HepG2 (cell line): ENCODE measurements around the gene TRAF3. TPM values are rescaled to one million over a fixed set of nuclear protein-coding genes. Genes with fewer than 3 reads are reported as not detected.

Experiments used
- ATAC-seq: fragments of 200-7000 bp; cut with Tn5 transposase; 3 replicates; pipeline ENCODE4 v1.9.1; 2020; ENCODE audit warnings: mild to moderate bottlenecking, moderate library complexity
- BruUV-seq: library from RNA; stranded (reverse); fragments of 400-500 nt; replicated peaks from 2 replicates; lab custom pipeline; 2021; lab: Mats Ljungman, UMichigan
- CTCF ChIA-PET: fragments of 300-600 bp; formaldehyde crosslinking; extraction: SDS; loops from one replicate; lab custom pipeline; 2021; ENCODE audit warnings: low total read pairs, inconsistent platforms, low intra/inter-chr PET ratio; lab: Yijun Ruan, JAX
- POLR2A ChIA-PET: fragments of 350-600 bp; sonication (Branson Sonifier 250); formaldehyde crosslinking; loops from one replicate; lab custom pipeline; 2020; ENCODE audit warnings: antibody characterized with exemption, inconsistent platforms; lab: Yijun Ruan, JAX
- DNase-seq: peaks from one replicate; pipeline ENCODE4 v3.0.0-alpha.2; 2015; ENCODE audit warnings: low spot score
- FAIRE-seq: peaks from 3 replicates; lab custom pipeline; 2011; peaks lifted over from hg19 to GRCh38; lab: Jason Lieb, UNC
- H2AFZ ChIP-seq: one replicate; pipeline ENCODE4 v1.6.1; 2011; ENCODE audit warnings: low read length, inconsistent platforms
- H3K27ac ChIP-seq: fragments of 300-600 bp; 3 replicates; pipeline ENCODE4 v1.8.0; 2011; ENCODE audit warnings: mixed run types, mild to moderate bottlenecking, mixed read lengths, low read length, inconsistent platforms; ENCODE audit not compliant: insufficient read depth; ENCODE audit errors: extremely low read length
- H3K27me3 ChIP-seq, 2 experiments: fragments of 200-600 bp in 1 of 2; 2 replicates in 1 of 2; 3 replicates in 1 of 2; pipeline versions ENCODE4 v1.6.0 to v1.8.0; 2011; ENCODE audit warnings: low read length in 2 of 2, mild to moderate bottlenecking in 2 of 2, moderate library complexity in 2 of 2, inconsistent platforms in 1 of 2; ENCODE audit not compliant: insufficient read depth in 2 of 2, control insufficient read depth in 1 of 2
- H3K36me3 ChIP-seq, 2 experiments: fragments of 200-600 bp in 1 of 2; replicated peaks in 1 of 2; 2 replicates in 1 of 2; 3 replicates in 1 of 2; pipeline versions ENCODE4 v1.5.1 to v1.8.0; 2011; ENCODE audit warnings: low read length in 2 of 2, inconsistent platforms in 1 of 2; ENCODE audit not compliant: insufficient read depth in 2 of 2, control insufficient read depth in 1 of 2
- H3K4me1 ChIP-seq: 2 replicates; pipeline ENCODE4 v1.5.1; 2012; ENCODE audit warnings: low read length, inconsistent platforms; ENCODE audit not compliant: insufficient read depth
- H3K4me2 ChIP-seq: 2 replicates; pipeline ENCODE4 v1.6.0; 2011; ENCODE audit warnings: low read depth, low read length, inconsistent platforms
- H3K4me3 ChIP-seq, 3 experiments: fragments of 200-600 bp in 1 of 3; sonication (generic), shearing (Covaris generic) in 1 of 3; replicated peaks in 1 of 3; 2 replicates each; pipeline ENCODE4 v1.5.1; 2011 to 2016; ENCODE audit warnings: low read length in 3 of 3, inconsistent platforms in 2 of 3, low read depth in 2 of 3, mild to moderate bottlenecking in 2 of 3, control low read depth in 1 of 3, mixed read lengths in 1 of 3; ENCODE audit not compliant: insufficient read depth in 1 of 3
- H3K79me2 ChIP-seq: one replicate; pipeline ENCODE4 v1.6.1; 2011; ENCODE audit warnings: low read length, inconsistent platforms; ENCODE audit not compliant: insufficient read depth
- H3K9ac ChIP-seq: 2 replicates; pipeline ENCODE4 v1.6.0; 2011; ENCODE audit warnings: mild to moderate bottlenecking, low read depth, low read length, inconsistent platforms; ENCODE audit not compliant: insufficient read depth
- H3K9me3 ChIP-seq: 2 replicates; pipeline ENCODE4 v1.5.1; 2012; ENCODE audit warnings: mild to moderate bottlenecking, low read length
- H4K20me1 ChIP-seq: 2 replicates; pipeline ENCODE4 v1.6.0; 2011; ENCODE audit warnings: inconsistent platforms, mild to moderate bottlenecking, low read length, moderate library complexity; ENCODE audit not compliant: insufficient read depth
- CHD4 ChIP-seq: fragments of 200-600 bp; sonication (generic); IDR thresholded peaks from 2 replicates; pipeline ENCODE4 v1.7.0; 2017; ENCODE audit warnings: mild to moderate bottlenecking, low read length, borderline replicate concordance
- HMG20B ChIP-seq: conservative IDR thresholded peaks from 2 replicates; pipeline ENCODE4 v1.6.1; 2016; ENCODE audit warnings: missing genetic modification reagents, missing compliant biosample characterization
- HNF4G ChIP-seq, 2 experiments: sonication (generic) in 1 of 2; formaldehyde crosslinking in 1 of 2; IDR thresholded peaks; 2 replicates each; pipeline versions ENCODE4 v1.4.0 to v1.6.1; 2011 to 2020; ENCODE audit warnings: borderline replicate concordance in 2 of 2, low read depth in 2 of 2, mild to moderate bottlenecking in 2 of 2, low read length in 1 of 2, missing genetic modification reagents in 1 of 2, moderate library complexity in 1 of 2
- JARID2 ChIP-seq: sonication (generic); formaldehyde crosslinking; IDR thresholded peaks from 2 replicates; pipeline ENCODE4 v1.8.1; 2023; ENCODE audit warnings: missing genetic modification reagents, inconsistent platforms; ENCODE audit not compliant: insufficient replicate concordance
- PATZ1 ChIP-seq: sonication (generic); formaldehyde crosslinking; IDR thresholded peaks from 2 replicates; pipeline ENCODE4 v1.4.0; 2020; ENCODE audit warnings: missing genetic modification reagents
- SALL1 ChIP-seq: sonication (generic); formaldehyde crosslinking; IDR thresholded peaks from 2 replicates; pipeline ENCODE4 v1.8.0; 2022; ENCODE audit warnings: mild to moderate bottlenecking, missing genetic modification reagents
- ZBTB7A ChIP-seq: sonication (generic); formaldehyde crosslinking; IDR thresholded peaks from 2 replicates; pipeline ENCODE4 v1.8.0; 2022; ENCODE audit warnings: mild to moderate bottlenecking, missing genetic modification reagents
- ZFYVE20 ChIP-seq: sonication (generic); formaldehyde crosslinking; IDR thresholded peaks from 2 replicates; pipeline ENCODE4 v1.8.0; 2023; ENCODE audit warnings: low read depth, mild to moderate bottlenecking, moderate library complexity, missing genetic modification reagents, borderline replicate concordance
- ZNF7 ChIP-seq: IDR thresholded peaks from 2 replicates; pipeline ENCODE4 v1.6.1; 2016; ENCODE audit warnings: missing biosample characterization, missing genetic modification reagents
- WGBS: methylation state at CpG from one replicate; pipeline ENCODE4 v1.1.6; 2017; ENCODE audit warnings: low lambda C conversion rate; 5-methylcytosine and 5-hydroxymethylcytosine counted together
- in situ Hi-C: cut with HindIII; loops from 2 replicates; pipeline ENCODE4 v1.10.0; 2017; ENCODE audit warnings: low pct_unique_long_range_greater_than_20kb; ENCODE audit not compliant: extremely low pct_ligation_motif_present
- intact Hi-C: fragments of 100-400 bp; cut with micrococcal nuclease; formaldehyde crosslinking; loops from one replicate; pipeline ENCODE4 v1.10.0; 2022; ENCODE audit not compliant: unreplicated experiment
- polyA plus RNA-seq, 8 experiments: library from polyadenylated mRNA; depleted of rRNA in 3 of 8; stranded (reverse) in 7 of 8; unstranded in 1 of 8; fragments of >200 nt; fragmentation: Illumina TruSeq in 4 of 8; extraction: Trizol in 4 of 8; gene quantifications; 2 replicates each; pipeline versions ENCODE4 v1.2.1 to v1.2.3, GENCODE V29; 2011 to 2016; ENCODE audit warnings: low read depth in 4 of 8, missing spikeins in 1 of 8, mixed read lengths in 1 of 8; ENCODE audit not compliant: insufficient read depth in 1 of 8
- total RNA-seq, 5 experiments: library from RNA; depleted of rRNA; stranded (reverse); fragments of >200 nt; fragmentation: Illumina TruSeq; extraction: Trizol; gene quantifications; 2 replicates each; pipeline ENCODE4 v1.2.3, GENCODE V29; 2016; ENCODE audit warnings: low read depth in 1 of 5

Gene TRAF3
- total and polyA plus RNA-seq, 2 of the 13 experiments (the other 11 are each of a cell fraction or from before 2014, with no cell fraction given) = 6.9 to 12.2 TPM

- Histone ChIP-seq H2AFZ (no peak overlapping the region), H3K27ac (no peak overlapping the region), H3K4me2 (no peak overlapping the region), H4K20me1 (no peaks in the 10 kb centered on the region), H3K4me3 (no peak overlapping the region), H3K4me1 (peaks cover 17% of the 10 kb centered on the region), H3K36me3 (peaks cover 5 to 8% of the 10 kb centered on the region in 2 experiments; a peak in 3 of 5 replicates), H3K9ac (no peak overlapping the region), H3K9me3 (no peaks in the 10 kb centered on the region), H3K27me3 (no peaks in the 10 kb centered on the region), H3K79me2 (no peaks in the 10 kb centered on the region)
- no peak for DNase-seq
- WGBS = 96% methylated on average over 8 of the region's 8 CpGs
- ChIA-PET POLR2A (no interaction called here), CTCF (no interaction called here)
- in situ Hi-C loops (no loop called here), intact Hi-C loops (no loop called here)
- no TSS peak for BruUV-seq
- no peak for TF ChIP-seq HNF4G (IDR thresholded peaks at IDR 0.05; ENCODE audit: borderline replicate concordance, low read depth, low read length)
- no peak for TF ChIP-seq HNF4G (CRISPR knock-in tag; IDR thresholded peaks at IDR 0.05; ENCODE audit: borderline replicate concordance, low read depth)
- TF ChIP-seq ZNF7 (CRISPR knock-in tag) = no peak
- TF ChIP-seq PATZ1 = no peak
- no peak for ATAC-seq
- no peak for FAIRE-seq
These were observed 115.4 kb downstream of the TRAF3 start for GRCh38 chr14:102892651-102893050.

GRCh38 chr14:102893452-102893851, 116.2 kb downstream of the TRAF3 start:
- H3K9ac ChIP-seq = no peak overlapping the region
- POLR2A ChIA-PET = no interaction called here
- in situ Hi-C loops = no loop called here
- H3K36me3 ChIP-seq = peaks cover 3 to 11% of the 10 kb centered on the region in 2 experiments; a peak in 4 of 5 replicates
- peaks cover 19% of the 10 kb centered on the region for H3K4me1 ChIP-seq
- WGBS = 82% methylated on average over 9 of the region's 9 CpGs
- no peaks in the 10 kb centered on the region for H3K79me2 ChIP-seq
- ATAC-seq (no peak; the same call in 2 of the 3 replicates), DNase-seq (no peak), FAIRE-seq (no peak)
- BruUV-seq = no TSS peak
- TF ChIP-seq CHD4 = no peak
- TF ChIP-seq HMG20B (CRISPR knock-in tag) = no peak
- peak; percentile 17; the same call in 1 of the 2 replicates for TF ChIP-seq SALL1
- no peak for TF ChIP-seq ZFYVE20
- no peak for TF ChIP-seq JARID2 (CRISPR knock-in tag)
- TF ChIP-seq ZBTB7A (CRISPR knock-in tag) = no peak
- intact Hi-C loops = no loop called here
- H3K4me3 ChIP-seq = no peak overlapping the region
- no peak overlapping the region for H3K4me2 ChIP-seq
- H3K27ac ChIP-seq = peak overlapping the region; percentile 33
- CTCF ChIA-PET = no interaction called here
- no peak overlapping the region for H2AFZ ChIP-seq
- no peaks in the 10 kb centered on the region for H3K9me3 ChIP-seq
- no peaks in the 10 kb centered on the region for H4K20me1 ChIP-seq
- H3K27me3 ChIP-seq = no peaks in the 10 kb centered on the region
